ENCODE data around the gene LIPC. TPM values are rescaled to one million over a fixed set of nuclear protein-coding genes. Genes with fewer than 3 reads are reported as not detected.

The LIPC gene
- total and polyA plus RNA-seq, 8 donors, result 0.23 to 7.5 (median 0.76) TPM; not detected in 4

DNA sequence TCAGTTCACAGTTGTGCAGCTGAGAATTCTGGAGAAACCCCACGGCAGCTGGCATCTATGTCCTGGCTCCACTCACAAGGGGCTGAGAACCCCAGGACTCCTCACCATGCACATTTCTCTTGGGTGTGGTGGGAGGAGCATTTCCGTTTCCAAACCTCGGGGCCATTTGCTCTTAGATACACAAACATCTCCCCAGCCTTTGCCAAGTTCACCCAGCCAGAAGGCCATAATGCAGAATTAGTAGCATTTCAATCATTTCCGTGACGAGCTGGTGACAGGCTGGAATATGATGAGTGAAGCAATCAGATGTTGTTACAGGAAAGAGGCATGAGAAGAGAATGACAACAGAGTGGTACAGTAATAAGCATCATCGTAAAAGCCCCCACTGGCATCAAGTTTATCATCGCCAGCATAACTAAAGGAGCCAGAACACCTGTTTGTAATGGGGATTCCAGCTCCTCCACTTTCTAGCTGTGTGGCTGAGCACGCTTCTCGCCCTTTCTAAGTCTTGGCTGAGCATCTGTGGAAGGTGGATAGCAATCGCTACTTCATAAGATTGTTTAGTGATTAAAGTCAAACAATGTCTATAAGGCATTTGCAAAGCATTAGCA, 82.0 kb downstream of the LIPC start:
- intact Hi-C loops (cut with DNase I; ENCODE audit: low total_unique reads), result no loop called here
- no peak for DNase-seq
- 73 to 79% (median 77%) methylated on average over 10 of the region's 10 CpGs for WGBS, 5 donors

GRCh38 chr15:58515807-58516206, 84.0 kb downstream of the LIPC start:
- no peaks in the 10 kb centered on the region for H3K9me3 ChIP-seq
- WGBS, 5 donors, result 75 to 92% (median 83%) methylated on average over 8 of the region's 8 CpGs
- H3K27me3 ChIP-seq, result no peaks in the 10 kb centered on the region
- DNase-seq, result peak in 1 of 2 donors; percentile 40
- TF ChIP-seq POLR2A (IDR thresholded peaks at IDR 0.05) (no peak), EP300 (IDR thresholded peaks at IDR 0.05) (no peak), CTCF (IDR thresholded peaks at IDR 0.05) (no peak), POLR2AphosphoS5 (IDR thresholded peaks at IDR 0.05) (no peak)
- intact Hi-C loops (cut with DNase I; ENCODE audit: low total_unique reads), result no loop called here
- peaks cover 0 to 16% (median 0%) of the 10 kb centered on the region in 4 donors for H3K4me1 ChIP-seq
- H3K27ac ChIP-seq, result no peak overlapping the region
- no peaks in the 10 kb centered on the region for H3K36me3 ChIP-seq
- H3K4me3 ChIP-seq, result no peak overlapping the region

More for the DNA sequence above, 82.0 kb downstream of the LIPC start:
- Histone ChIP-seq H3K9me3 (no peaks in the 10 kb centered on the region), H3K4me3 (no peak overlapping the region), H3K36me3 (no peaks in the 10 kb centered on the region), H3K4me1 (peaks cover 0 to 6% (median 0%) of the 10 kb centered on the region in 4 donors), H3K27me3 (no peaks in the 10 kb centered on the region), H3K27ac (no peak overlapping the region)
- TF ChIP-seq CTCF (IDR thresholded peaks at IDR 0.05) (no peak), POLR2A (IDR thresholded peaks at IDR 0.05) (no peak), POLR2AphosphoS5 (IDR thresholded peaks at IDR 0.05) (no peak), EP300 (IDR thresholded peaks at IDR 0.05) (no peak)

GRCh38 chr15:58517252-58517681, 85.5 kb downstream of the LIPC start:
- 76 to 93% (median 82%) methylated on average over 3 of the region's 3 CpGs for WGBS, 5 donors
- Histone ChIP-seq H3K9me3 (no peaks in the 10 kb centered on the region), H3K27me3 (no peaks in the 10 kb centered on the region), H3K4me1 (peaks cover 0 to 31% (median 6%) of the 10 kb centered on the region in 4 donors), H3K36me3 (no peaks in the 10 kb centered on the region), H3K4me3 (no peak overlapping the region), H3K27ac (peak overlapping the region in 2 of 5 donors; percentile 24 to 27)
- intact Hi-C loops (cut with DNase I; ENCODE audit: low total_unique reads), result no loop called here
- TF ChIP-seq POLR2AphosphoS5 (IDR thresholded peaks at IDR 0.05), result no peak
- no peak for TF ChIP-seq POLR2A (IDR thresholded peaks at IDR 0.05)
- no peak for TF ChIP-seq CTCF (IDR thresholded peaks at IDR 0.05)
- DNase-seq, result peak in 1 of 2 donors; percentile 33

DNA sequence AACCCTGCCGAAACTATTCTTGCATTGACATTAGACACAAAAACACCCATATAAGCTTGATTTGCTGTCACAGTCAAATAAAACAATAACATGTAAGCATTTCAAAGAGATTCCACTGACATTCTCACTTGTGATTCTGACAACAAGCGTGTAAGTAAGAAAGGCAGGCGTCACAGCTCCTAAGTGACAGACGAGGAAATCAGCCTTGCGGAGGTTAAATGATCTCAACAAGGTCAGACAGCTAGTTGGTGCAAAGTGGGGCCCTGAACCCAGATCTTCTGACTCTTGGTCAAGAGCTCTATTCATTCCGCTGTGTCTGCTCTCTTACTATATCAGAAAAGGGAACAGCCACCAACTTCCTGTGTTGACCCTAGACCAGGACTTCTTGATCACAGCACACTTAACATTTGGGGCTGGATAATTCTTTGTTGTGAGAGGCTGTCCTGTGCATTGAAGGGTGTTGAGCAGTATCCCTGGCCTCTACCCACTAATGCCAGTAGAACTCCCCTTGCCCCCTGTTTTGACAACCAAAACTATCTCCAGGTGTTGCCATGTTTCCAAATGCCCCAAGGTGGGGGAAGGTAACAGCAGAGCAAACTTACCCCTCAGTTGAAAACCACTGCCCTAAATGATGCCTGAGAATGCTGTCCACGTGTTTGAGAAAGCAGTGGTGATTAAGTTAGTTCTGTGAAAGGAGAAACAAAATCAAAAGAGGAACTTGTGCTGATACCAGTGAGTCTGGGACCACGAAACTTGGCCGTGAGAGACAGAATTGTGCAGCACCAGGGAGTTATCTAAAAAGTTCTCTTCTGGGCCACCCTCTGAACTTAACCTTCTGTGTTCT, 86.1 kb downstream of the LIPC start:
- Histone ChIP-seq H3K27me3 (no peaks in the 10 kb centered on the region), H3K4me1 (peaks cover 0 to 37% (median 8%) of the 10 kb centered on the region in 4 donors), H3K9me3 (no peaks in the 10 kb centered on the region), H3K4me3 (no peak overlapping the region), H3K36me3 (no peaks in the 10 kb centered on the region), H3K27ac (peak overlapping the region in 2 of 5 donors; percentile 24 to 27)
- no peak for TF ChIP-seq EP300 (IDR thresholded peaks at IDR 0.05)
- no peak for TF ChIP-seq POLR2AphosphoS5 (IDR thresholded peaks at IDR 0.05)
- no peak for TF ChIP-seq POLR2A (IDR thresholded peaks at IDR 0.05)
- TF ChIP-seq CTCF (IDR thresholded peaks at IDR 0.05), result no peak
- no peak for DNase-seq
- 71 to 87% (median 83%) methylated on average over 9 of the region's 9 CpGs for WGBS, 5 donors
- intact Hi-C loops (cut with DNase I; ENCODE audit: low total_unique reads), result no loop called here

Measured in stomach (tissue), 9 donors.